GM23338 (cell line): ENCODE data around the gene SEC22A. TPM values are rescaled to one million over a fixed set of nuclear protein-coding genes. Genes with fewer than 3 reads are reported as not detected.

Experiments
- ATAC-seq: fragments of 200-7000 bp; cut with Tn5 transposase; 3 replicates; pipeline ENCODE4 v1.9.1; 2020
- DNase-seq: peaks from one replicate; pipeline ENCODE4 v3.0.0-alpha.2; 2015; ENCODE audit warnings: low spot score
- H2AFZ ChIP-seq: fragments of 200-600 bp; sonication (generic); 2 replicates; pipeline ENCODE4 v1.8.0; 2016; ENCODE audit warnings: antibody characterized with exemption, mild to moderate bottlenecking, moderate library complexity
- H3F3A ChIP-seq: fragments of 200-600 bp; sonication (generic); replicated peaks from 2 replicates; pipeline ENCODE4 v1.8.0; 2017; ENCODE audit warnings: antibody characterized with exemption, mixed run types, low read depth
- H3K27ac ChIP-seq: fragments of 200-600 bp; sonication (generic); 2 replicates; pipeline ENCODE4 v1.6.1; 2016; ENCODE audit warnings: low read depth
- H3K27me3 ChIP-seq: fragments of 200-600 bp; sonication (generic); 2 replicates; pipeline ENCODE4 v1.8.0; 2016; ENCODE audit warnings: mild to moderate bottlenecking, mixed run types, moderate library complexity; ENCODE audit not compliant: insufficient read depth
- H3K36me3 ChIP-seq: fragments of 200-600 bp; sonication (generic); 2 replicates; pipeline ENCODE4 v1.8.0; 2016; ENCODE audit warnings: mild to moderate bottlenecking; ENCODE audit not compliant: insufficient read depth
- H3K4me1 ChIP-seq: fragments of 200-600 bp; sonication (generic); 2 replicates; pipeline ENCODE4 v1.8.0; 2016; ENCODE audit warnings: mild to moderate bottlenecking, moderate library complexity; ENCODE audit not compliant: insufficient read depth
- H3K4me2 ChIP-seq: fragments of 200-600 bp; sonication (generic); 2 replicates; pipeline ENCODE4 v1.7.1; 2017; ENCODE audit warnings: mixed run types
- H3K4me3 ChIP-seq: fragments of 200-600 bp; sonication (generic); 2 replicates; pipeline ENCODE4 v1.6.1; 2016; ENCODE audit warnings: mixed run types
- H3K79me2 ChIP-seq: fragments of 200-600 bp; sonication (generic); replicated peaks from 2 replicates; pipeline ENCODE4 v1.8.0; 2017; ENCODE audit warnings: mild to moderate bottlenecking; ENCODE audit not compliant: insufficient read depth
- H3K9me2 ChIP-seq: fragments of 200-600 bp; sonication (generic); 2 replicates; pipeline ENCODE4 v1.8.0; 2017; ENCODE audit not compliant: insufficient read depth
- H4K20me1 ChIP-seq: fragments of 200-600 bp; sonication (generic); replicated peaks from 2 replicates; pipeline ENCODE4 v1.8.0; 2017; ENCODE audit warnings: mild to moderate bottlenecking; ENCODE audit not compliant: insufficient read depth
- H3K27ac Mint-ChIP-seq: 2 replicates; pipeline ENCODE4 v1.8.0; 2020; ENCODE audit warnings: inconsistent platforms, mild to moderate bottlenecking, moderate library complexity, mixed read lengths
- H3K27me3 Mint-ChIP-seq: 3 replicates; pipeline ENCODE4 v1.8.0; 2022; ENCODE audit warnings: low read depth, mild to moderate bottlenecking, moderate library complexity, mixed read lengths, inconsistent platforms; ENCODE audit not compliant: insufficient read depth, poor library complexity
- H3K36me3 Mint-ChIP-seq: 3 replicates; pipeline ENCODE4 v1.8.0; 2021; ENCODE audit warnings: low read depth, mild to moderate bottlenecking, inconsistent platforms, moderate library complexity, mixed read lengths
- H3K4me1 Mint-ChIP-seq: 3 replicates; pipeline ENCODE4 v1.8.0; 2020; ENCODE audit warnings: mild to moderate bottlenecking, inconsistent platforms, mixed read lengths
- H3K4me3 Mint-ChIP-seq: 3 replicates; pipeline ENCODE4 v1.8.0; 2021; ENCODE audit warnings: moderate library complexity, mild to moderate bottlenecking, inconsistent platforms, mixed read lengths
- H3K9me3 Mint-ChIP-seq: 3 replicates; pipeline ENCODE4 v1.8.0; 2020; ENCODE audit warnings: moderate library complexity, mild to moderate bottlenecking, inconsistent platforms, mixed read lengths
- CREB1 ChIP-seq: fragments of 250-450 bp; sonication (Bioruptor Pico); IDR thresholded peaks from 2 replicates; pipeline ENCODE4 v1.5.0; 2020; ENCODE audit warnings: low read depth, mild to moderate bottlenecking, moderate library complexity
- EZH2 ChIP-seq: fragments of 200-600 bp; sonication (generic); IDR thresholded peaks from one replicate; pipeline ENCODE4 v1.8.0; 2017; ENCODE audit warnings: antibody characterized with exemption, mild to moderate bottlenecking, low read depth; ENCODE audit not compliant: unreplicated experiment
- EZH2phosphoT487 ChIP-seq: fragments of 200-600 bp; sonication (generic); IDR thresholded peaks from one replicate; pipeline ENCODE4 v1.8.1; 2018; ENCODE audit warnings: antibody characterized with exemption; ENCODE audit not compliant: unreplicated experiment
- JUNB ChIP-seq: IDR thresholded peaks from one replicate; pipeline ENCODE4 v1.6.1; 2016; ENCODE audit warnings: antibody characterized with exemption; ENCODE audit not compliant: unreplicated experiment
- NANOG ChIP-seq: IDR thresholded peaks from 2 replicates; pipeline ENCODE4 v1.6.1; 2016; ENCODE audit warnings: antibody characterized with exemption, borderline replicate concordance
- POLR2AphosphoS5 ChIP-seq: IDR thresholded peaks from 2 replicates; pipeline ENCODE4 v1.6.1; 2016; ENCODE audit warnings: antibody characterized with exemption, low read depth
- STAT1 ChIP-seq: IDR thresholded peaks from one replicate; pipeline ENCODE4 v1.6.1; 2016; ENCODE audit warnings: antibody characterized with exemption; ENCODE audit not compliant: unreplicated experiment
- ZNF114 ChIP-seq: fragments of 250-450 bp; sonication (Bioruptor Pico); IDR thresholded peaks from 2 replicates; pipeline ENCODE4 v1.5.0; 2020; ENCODE audit warnings: mild to moderate bottlenecking, moderate library complexity
- ZNF331 ChIP-seq: fragments of 250-450 bp; sonication (Bioruptor Pico); IDR thresholded peaks from 2 replicates; pipeline ENCODE4 v1.5.0; 2020; ENCODE audit warnings: low read depth, mild to moderate bottlenecking, moderate library complexity
- polyA plus RNA-seq: library from polyadenylated mRNA; unstranded; fragments of >200 nt; fragmentation: Nextera tagmentation; extraction: Ambion mirVana; gene quantifications from 2 replicates; pipeline ENCODE4 v1.2.1, GENCODE V29; 2016
- total RNA-seq: library from RNA; depleted of rRNA; stranded (reverse); fragments of >200 nt; shearing (Covaris generic); gene quantifications from 2 replicates; pipeline ENCODE4 v1.2.3, GENCODE V29; 2014
- TF ChIP-seq, protein P1 (sequence below): fragments of 250-450 bp; sonication (Bioruptor Pico); IDR thresholded peaks from 2 replicates; pipeline ENCODE4 v1.5.0; 2020; ENCODE audit warnings: mild to moderate bottlenecking, moderate library complexity
- TF ChIP-seq, protein P2 (sequence below), 2 experiments: fragments of 200-600 bp in 1 of 2; sonication (generic) in 1 of 2; conservative IDR thresholded peaks; 2 replicates each; pipeline versions ENCODE4 v1.5.1 to v1.6.1; 2016 to 2017; ENCODE audit warnings: antibody characterized with exemption in 2 of 2, low read depth in 2 of 2, mild to moderate bottlenecking in 2 of 2, moderate library complexity in 1 of 2
- TF ChIP-seq, protein P3 (sequence below): IDR thresholded peaks from 2 replicates; pipeline ENCODE4 v1.6.1; 2016; ENCODE audit warnings: antibody characterized with exemption
- TF ChIP-seq, protein P4 (sequence below): IDR thresholded peaks from one replicate; pipeline ENCODE4 v1.6.1; 2018; ENCODE audit warnings: antibody characterized with exemption; ENCODE audit not compliant: unreplicated experiment

The SEC22A gene
- total and polyA plus RNA-seq, 2 experiments from 2014 or later = 11.2 to 24.1 TPM

DNA sequence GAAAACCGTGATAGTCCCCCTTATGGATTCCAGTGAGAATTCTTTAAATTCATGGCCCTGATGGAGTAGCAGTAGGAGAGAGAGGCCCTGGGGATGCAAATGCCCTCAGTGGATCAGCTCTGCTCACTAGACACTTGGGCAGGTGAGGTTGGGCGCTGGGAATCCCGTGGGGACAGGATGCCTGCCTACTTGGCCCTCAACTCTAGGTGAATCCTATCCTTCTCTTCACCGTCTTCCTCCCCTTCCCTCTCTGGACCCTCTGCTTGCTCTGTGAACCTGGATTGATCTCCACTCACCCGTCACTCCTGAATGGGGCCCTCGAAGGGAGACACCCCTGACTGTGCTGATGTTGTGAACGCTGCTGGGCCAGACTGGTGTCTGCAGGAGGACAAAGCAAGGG lies 77.4 kb downstream of the SEC22A start:
- Histone ChIP-seq H3K27ac (no peak overlapping the region), H4K20me1 (no peaks in the 10 kb centered on the region), H2AFZ (no peak overlapping the region), H3K9me2 (no peaks in the 10 kb centered on the region), H3F3A (no peaks in the 10 kb centered on the region), H3K4me3 (no peak overlapping the region), H3K79me2 (no peaks in the 10 kb centered on the region), H3K4me1 (peaks cover 14% of the 10 kb centered on the region), H3K4me2 (no peak overlapping the region), H3K36me3 (no peaks in the 10 kb centered on the region), H3K27me3 (no peaks in the 10 kb centered on the region)
- Mint-ChIP-seq H3K4me1 (peaks cover 16% of the 10 kb centered on the region), H3K27me3 (peaks cover 3% of the 10 kb centered on the region), H3K36me3 (no peaks in the 10 kb centered on the region), H3K4me3 (no peak overlapping the region), H3K27ac (no peak overlapping the region; the same call in 1 of the 2 replicates), H3K9me3 (no peaks in the 10 kb centered on the region)
- TF ChIP-seq, protein P1, sequence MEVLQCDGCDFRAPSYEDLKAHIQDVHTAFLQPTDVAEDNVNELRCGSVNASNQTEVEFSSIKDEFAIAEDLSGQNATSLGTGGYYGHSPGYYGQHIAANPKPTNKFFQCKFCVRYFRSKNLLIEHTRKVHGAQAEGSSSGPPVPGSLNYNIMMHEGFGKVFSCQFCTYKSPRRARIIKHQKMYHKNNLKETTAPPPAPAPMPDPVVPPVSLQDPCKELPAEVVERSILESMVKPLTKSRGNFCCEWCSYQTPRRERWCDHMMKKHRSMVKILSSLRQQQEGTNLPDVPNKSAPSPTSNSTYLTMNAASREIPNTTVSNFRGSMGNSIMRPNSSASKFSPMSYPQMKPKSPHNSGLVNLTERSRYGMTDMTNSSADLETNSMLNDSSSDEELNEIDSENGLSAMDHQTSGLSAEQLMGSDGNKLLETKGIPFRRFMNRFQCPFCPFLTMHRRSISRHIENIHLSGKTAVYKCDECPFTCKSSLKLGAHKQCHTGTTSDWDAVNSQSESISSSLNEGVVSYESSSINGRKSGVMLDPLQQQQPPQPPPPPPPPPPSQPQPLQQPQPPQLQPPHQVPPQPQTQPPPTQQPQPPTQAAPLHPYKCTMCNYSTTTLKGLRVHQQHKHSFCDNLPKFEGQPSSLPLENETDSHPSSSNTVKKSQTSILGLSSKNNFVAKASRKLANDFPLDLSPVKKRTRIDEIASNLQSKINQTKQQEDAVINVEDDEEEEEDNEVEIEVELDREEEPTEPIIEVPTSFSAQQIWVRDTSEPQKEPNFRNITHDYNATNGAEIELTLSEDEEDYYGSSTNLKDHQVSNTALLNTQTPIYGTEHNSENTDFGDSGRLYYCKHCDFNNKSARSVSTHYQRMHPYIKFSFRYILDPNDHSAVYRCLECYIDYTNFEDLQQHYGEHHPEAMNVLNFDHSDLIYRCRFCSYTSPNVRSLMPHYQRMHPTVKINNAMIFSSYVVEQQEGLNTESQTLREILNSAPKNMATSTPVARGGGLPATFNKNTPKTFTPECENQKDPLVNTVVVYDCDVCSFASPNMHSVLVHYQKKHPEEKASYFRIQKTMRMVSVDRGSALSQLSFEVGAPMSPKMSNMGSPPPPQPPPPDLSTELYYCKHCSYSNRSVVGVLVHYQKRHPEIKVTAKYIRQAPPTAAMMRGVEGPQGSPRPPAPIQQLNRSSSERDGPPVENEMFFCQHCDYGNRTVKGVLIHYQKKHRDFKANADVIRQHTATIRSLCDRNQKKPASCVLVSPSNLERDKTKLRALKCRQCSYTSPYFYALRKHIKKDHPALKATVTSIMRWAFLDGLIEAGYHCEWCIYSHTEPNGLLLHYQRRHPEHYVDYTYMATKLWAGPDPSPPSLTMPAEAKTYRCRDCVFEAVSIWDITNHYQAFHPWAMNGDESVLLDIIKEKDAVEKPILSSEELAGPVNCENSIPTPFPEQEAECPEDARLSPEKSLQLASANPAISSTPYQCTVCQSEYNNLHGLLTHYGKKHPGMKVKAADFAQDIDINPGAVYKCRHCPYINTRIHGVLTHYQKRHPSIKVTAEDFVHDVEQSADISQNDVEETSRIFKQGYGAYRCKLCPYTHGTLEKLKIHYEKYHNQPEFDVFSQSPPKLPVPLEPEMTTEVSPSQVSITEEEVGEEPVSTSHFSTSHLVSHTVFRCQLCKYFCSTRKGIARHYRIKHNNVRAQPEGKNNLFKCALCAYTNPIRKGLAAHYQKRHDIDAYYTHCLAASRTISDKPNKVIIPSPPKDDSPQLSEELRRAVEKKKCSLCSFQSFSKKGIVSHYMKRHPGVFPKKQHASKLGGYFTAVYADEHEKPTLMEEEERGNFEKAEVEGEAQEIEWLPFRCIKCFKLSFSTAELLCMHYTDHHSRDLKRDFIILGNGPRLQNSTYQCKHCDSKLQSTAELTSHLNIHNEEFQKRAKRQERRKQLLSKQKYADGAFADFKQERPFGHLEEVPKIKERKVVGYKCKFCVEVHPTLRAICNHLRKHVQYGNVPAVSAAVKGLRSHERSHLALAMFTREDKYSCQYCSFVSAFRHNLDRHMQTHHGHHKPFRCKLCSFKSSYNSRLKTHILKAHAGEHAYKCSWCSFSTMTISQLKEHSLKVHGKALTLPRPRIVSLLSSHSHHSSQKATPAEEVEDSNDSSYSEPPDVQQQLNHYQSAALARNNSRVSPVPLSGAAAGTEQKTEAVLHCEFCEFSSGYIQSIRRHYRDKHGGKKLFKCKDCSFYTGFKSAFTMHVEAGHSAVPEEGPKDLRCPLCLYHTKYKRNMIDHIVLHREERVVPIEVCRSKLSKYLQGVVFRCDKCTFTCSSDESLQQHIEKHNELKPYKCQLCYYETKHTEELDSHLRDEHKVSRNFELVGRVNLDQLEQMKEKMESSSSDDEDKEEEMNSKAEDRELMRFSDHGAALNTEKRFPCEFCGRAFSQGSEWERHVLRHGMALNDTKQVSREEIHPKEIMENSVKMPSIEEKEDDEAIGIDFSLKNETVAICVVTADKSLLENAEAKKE = no peak
- TF ChIP-seq ZNF331 (CRISPR knock-in tag) = no peak
- no peak for TF ChIP-seq STAT1
- TF ChIP-seq, protein P2, sequence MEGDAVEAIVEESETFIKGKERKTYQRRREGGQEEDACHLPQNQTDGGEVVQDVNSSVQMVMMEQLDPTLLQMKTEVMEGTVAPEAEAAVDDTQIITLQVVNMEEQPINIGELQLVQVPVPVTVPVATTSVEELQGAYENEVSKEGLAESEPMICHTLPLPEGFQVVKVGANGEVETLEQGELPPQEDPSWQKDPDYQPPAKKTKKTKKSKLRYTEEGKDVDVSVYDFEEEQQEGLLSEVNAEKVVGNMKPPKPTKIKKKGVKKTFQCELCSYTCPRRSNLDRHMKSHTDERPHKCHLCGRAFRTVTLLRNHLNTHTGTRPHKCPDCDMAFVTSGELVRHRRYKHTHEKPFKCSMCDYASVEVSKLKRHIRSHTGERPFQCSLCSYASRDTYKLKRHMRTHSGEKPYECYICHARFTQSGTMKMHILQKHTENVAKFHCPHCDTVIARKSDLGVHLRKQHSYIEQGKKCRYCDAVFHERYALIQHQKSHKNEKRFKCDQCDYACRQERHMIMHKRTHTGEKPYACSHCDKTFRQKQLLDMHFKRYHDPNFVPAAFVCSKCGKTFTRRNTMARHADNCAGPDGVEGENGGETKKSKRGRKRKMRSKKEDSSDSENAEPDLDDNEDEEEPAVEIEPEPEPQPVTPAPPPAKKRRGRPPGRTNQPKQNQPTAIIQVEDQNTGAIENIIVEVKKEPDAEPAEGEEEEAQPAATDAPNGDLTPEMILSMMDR (conservative IDR thresholded peaks at IDR 0.05; ENCODE audit: low read depth in 2 of 2) = no peak
- no peak for TF ChIP-seq ZNF114 (CRISPR knock-in tag)
- no peak for TF ChIP-seq JUNB
- no peak for TF ChIP-seq EZH2phosphoT487
- TF ChIP-seq, protein P3, sequence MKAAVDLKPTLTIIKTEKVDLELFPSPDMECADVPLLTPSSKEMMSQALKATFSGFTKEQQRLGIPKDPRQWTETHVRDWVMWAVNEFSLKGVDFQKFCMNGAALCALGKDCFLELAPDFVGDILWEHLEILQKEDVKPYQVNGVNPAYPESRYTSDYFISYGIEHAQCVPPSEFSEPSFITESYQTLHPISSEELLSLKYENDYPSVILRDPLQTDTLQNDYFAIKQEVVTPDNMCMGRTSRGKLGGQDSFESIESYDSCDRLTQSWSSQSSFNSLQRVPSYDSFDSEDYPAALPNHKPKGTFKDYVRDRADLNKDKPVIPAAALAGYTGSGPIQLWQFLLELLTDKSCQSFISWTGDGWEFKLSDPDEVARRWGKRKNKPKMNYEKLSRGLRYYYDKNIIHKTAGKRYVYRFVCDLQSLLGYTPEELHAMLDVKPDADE = no peak
- TF ChIP-seq EZH2 = no peak
- TF ChIP-seq POLR2AphosphoS5 = no peak
- no peak for TF ChIP-seq NANOG
- TF ChIP-seq, protein P4, sequence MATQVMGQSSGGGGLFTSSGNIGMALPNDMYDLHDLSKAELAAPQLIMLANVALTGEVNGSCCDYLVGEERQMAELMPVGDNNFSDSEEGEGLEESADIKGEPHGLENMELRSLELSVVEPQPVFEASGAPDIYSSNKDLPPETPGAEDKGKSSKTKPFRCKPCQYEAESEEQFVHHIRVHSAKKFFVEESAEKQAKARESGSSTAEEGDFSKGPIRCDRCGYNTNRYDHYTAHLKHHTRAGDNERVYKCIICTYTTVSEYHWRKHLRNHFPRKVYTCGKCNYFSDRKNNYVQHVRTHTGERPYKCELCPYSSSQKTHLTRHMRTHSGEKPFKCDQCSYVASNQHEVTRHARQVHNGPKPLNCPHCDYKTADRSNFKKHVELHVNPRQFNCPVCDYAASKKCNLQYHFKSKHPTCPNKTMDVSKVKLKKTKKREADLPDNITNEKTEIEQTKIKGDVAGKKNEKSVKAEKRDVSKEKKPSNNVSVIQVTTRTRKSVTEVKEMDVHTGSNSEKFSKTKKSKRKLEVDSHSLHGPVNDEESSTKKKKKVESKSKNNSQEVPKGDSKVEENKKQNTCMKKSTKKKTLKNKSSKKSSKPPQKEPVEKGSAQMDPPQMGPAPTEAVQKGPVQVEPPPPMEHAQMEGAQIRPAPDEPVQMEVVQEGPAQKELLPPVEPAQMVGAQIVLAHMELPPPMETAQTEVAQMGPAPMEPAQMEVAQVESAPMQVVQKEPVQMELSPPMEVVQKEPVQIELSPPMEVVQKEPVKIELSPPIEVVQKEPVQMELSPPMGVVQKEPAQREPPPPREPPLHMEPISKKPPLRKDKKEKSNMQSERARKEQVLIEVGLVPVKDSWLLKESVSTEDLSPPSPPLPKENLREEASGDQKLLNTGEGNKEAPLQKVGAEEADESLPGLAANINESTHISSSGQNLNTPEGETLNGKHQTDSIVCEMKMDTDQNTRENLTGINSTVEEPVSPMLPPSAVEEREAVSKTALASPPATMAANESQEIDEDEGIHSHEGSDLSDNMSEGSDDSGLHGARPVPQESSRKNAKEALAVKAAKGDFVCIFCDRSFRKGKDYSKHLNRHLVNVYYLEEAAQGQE = no peak
- TF ChIP-seq CREB1 (CRISPR knock-in tag) = no peak
- no peak for DNase-seq
- ATAC-seq = peak; percentile 21; the same call in 1 of the 3 replicates
